Left cardiac atrium (tissue), 4 donors: Measurements from ENCODE around the gene CRX. TPM values are rescaled to one million over a fixed set of nuclear protein-coding genes. Genes with fewer than 3 reads are reported as not detected.

ENCODE experiments used
- ATAC-seq, 2 donors: fragments of 200-7000 bp; cut with Tn5 transposase; one replicate each; pipeline ENCODE4 v1.9.1; 2020; ENCODE audit warnings: mild to moderate bottlenecking in 2 of 2, moderate library complexity in 2 of 2
- DNase-seq: peaks from one replicate; pipeline ENCODE4 v3.0.0-alpha.2; 2020
- intact Hi-C, 2 donors: fragments of 100-400 bp; cut with DNase I; formaldehyde crosslinking; loops; one replicate each; pipeline versions ENCODE4 v1.14.1 to v1.15.1; 2022 to 2023
- total RNA-seq, 2 donors: library from RNA; stranded (reverse); fragmentation: NEBNext Ultra II Directional; extraction: Animal tissue kit (Norgen Biotek cat#: 25700); gene quantifications; one replicate each; pipeline ENCODE4 v1.2.1, GENCODE V29; 2021
- donor health status: DM: no; HTN: yes; CAD: no.
- donor health status: DM: no; HTN: yes; CAD: no; lungs with severe emphysema.
- donor health status: DM: yes; HTN: yes; CAD: no.
- donor health status: Dilated cardiomyopathy.

Gene CRX
- total RNA-seq, 2 donors from 2014 or later = not detected

GRCh38 chr19:47891923-47892666 lies 70.4 kb downstream of the CRX start:
- ATAC-seq (peak in 1 of 2 donors; percentile 15), DNase-seq (no peak)
- intact Hi-C loops = no loop called here

Other genes with a start within 250 kb of the CRX start
- gene ZNF541, start 248.8 kb upstream of the CRX start, total RNA-seq = under 1 TPM; 0.13 to 0.21 TPM
- gene BICRA, start 212.8 kb upstream of the CRX start, total RNA-seq = 10 to 100 TPM in 1 of 2 donors, 1 to 10 TPM in 1; 7.2 to 11.6 TPM
- 10 to 100 TPM; 91.1 to 98.8 TPM for gene EHD2, start 108.5 kb upstream of the CRX start, total RNA-seq
- 100 to 1,000 TPM; 172 to 184 TPM for gene NOP53, start 76.4 kb upstream of the CRX start, total RNA-seq
- gene SELENOW, start 43.2 kb upstream of the CRX start, total RNA-seq = 100 to 1,000 TPM; 718 to 783 TPM
- gene TPRX1, start 17.4 kb upstream of the CRX start, total RNA-seq = not detected
- gene TPRX2, start 37.3 kb downstream of the CRX start, total RNA-seq = not detected
- gene SULT2A1, start 64.4 kb downstream of the CRX start, total RNA-seq = not detected
- gene BSPH1, start 170.2 kb downstream of the CRX start, total RNA-seq = not detected
- not detected for gene ELSPBP1, start 172.7 kb downstream of the CRX start, total RNA-seq
- not detected for gene CABP5, start 222.1 kb downstream of the CRX start, total RNA-seq